ENCODE data around the gene CCDC78. TPM values are rescaled to one million over a fixed set of nuclear protein-coding genes. Genes with fewer than 3 reads are reported as not detected.

The CCDC78 gene
- polyA plus RNA-seq, 1 donor from 2014 or later: 10.7 TPM

DNA sequence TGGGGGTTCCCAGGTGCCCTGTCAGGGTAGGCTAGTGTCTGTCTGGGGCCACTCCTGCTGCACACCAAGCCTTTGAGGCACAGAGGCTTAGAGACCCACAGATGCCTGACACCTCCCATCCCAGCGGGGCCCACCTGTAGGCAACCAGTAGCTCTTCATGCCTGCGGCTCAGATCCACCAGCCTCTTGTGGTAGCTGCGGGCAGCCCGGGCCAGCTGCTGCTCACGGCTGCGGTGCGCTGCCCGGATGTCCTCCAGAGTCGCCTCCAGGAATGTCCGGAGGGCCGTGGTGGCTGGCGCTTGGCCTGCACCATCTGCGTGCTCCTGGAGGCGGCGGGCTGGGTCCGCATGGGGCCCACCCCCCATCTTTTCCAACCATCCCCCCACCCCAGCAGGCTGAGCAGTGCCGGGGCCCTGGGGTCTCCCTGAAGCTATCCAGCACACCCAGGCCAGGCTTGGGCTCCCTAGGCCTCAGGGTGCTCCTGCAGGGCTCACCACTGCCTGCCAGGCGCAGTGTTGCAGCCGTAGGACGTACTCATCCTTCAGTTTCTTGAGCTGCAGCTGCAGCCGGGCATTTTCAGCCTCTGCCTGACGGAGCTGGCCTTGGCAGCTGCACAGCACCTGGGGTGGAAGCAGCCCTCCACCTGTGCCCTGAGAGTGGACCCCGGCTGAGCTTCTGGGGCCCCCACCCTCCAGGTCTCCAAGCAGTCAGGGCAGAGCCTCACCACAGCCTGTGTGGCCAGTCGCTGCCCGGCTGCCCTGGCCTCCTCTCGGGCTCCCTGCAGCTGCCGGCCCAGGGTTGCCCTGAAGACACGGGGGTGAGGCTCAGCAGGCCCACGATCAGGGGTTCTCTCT, 1.8 kb downstream of the CCDC78 start:
- H3K9me2 ChIP-seq (ENCODE audit: insufficient read depth, low read length): no peaks in the 10 kb centered on the region
- no peaks in the 10 kb centered on the region for H3K9me3 ChIP-seq (ENCODE audit: low read length)
- no peak for TF ChIP-seq SMC3 (conservative IDR thresholded peaks at IDR 0.05; ENCODE audit: poor library complexity)
- TF ChIP-seq EZH2 (IDR thresholded peaks at IDR 0.05; ENCODE audit: borderline replicate concordance, insufficient read depth, low read length, poor library complexity, severe bottlenecking): no peak
- TF ChIP-seq, protein P1, sequence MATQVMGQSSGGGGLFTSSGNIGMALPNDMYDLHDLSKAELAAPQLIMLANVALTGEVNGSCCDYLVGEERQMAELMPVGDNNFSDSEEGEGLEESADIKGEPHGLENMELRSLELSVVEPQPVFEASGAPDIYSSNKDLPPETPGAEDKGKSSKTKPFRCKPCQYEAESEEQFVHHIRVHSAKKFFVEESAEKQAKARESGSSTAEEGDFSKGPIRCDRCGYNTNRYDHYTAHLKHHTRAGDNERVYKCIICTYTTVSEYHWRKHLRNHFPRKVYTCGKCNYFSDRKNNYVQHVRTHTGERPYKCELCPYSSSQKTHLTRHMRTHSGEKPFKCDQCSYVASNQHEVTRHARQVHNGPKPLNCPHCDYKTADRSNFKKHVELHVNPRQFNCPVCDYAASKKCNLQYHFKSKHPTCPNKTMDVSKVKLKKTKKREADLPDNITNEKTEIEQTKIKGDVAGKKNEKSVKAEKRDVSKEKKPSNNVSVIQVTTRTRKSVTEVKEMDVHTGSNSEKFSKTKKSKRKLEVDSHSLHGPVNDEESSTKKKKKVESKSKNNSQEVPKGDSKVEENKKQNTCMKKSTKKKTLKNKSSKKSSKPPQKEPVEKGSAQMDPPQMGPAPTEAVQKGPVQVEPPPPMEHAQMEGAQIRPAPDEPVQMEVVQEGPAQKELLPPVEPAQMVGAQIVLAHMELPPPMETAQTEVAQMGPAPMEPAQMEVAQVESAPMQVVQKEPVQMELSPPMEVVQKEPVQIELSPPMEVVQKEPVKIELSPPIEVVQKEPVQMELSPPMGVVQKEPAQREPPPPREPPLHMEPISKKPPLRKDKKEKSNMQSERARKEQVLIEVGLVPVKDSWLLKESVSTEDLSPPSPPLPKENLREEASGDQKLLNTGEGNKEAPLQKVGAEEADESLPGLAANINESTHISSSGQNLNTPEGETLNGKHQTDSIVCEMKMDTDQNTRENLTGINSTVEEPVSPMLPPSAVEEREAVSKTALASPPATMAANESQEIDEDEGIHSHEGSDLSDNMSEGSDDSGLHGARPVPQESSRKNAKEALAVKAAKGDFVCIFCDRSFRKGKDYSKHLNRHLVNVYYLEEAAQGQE (IDR thresholded peaks at IDR 0.05; ENCODE audit: borderline replicate concordance): no peak
- TF ChIP-seq, protein P2, sequence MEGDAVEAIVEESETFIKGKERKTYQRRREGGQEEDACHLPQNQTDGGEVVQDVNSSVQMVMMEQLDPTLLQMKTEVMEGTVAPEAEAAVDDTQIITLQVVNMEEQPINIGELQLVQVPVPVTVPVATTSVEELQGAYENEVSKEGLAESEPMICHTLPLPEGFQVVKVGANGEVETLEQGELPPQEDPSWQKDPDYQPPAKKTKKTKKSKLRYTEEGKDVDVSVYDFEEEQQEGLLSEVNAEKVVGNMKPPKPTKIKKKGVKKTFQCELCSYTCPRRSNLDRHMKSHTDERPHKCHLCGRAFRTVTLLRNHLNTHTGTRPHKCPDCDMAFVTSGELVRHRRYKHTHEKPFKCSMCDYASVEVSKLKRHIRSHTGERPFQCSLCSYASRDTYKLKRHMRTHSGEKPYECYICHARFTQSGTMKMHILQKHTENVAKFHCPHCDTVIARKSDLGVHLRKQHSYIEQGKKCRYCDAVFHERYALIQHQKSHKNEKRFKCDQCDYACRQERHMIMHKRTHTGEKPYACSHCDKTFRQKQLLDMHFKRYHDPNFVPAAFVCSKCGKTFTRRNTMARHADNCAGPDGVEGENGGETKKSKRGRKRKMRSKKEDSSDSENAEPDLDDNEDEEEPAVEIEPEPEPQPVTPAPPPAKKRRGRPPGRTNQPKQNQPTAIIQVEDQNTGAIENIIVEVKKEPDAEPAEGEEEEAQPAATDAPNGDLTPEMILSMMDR (IDR thresholded peaks at IDR 0.05; ENCODE audit: poor library complexity, severe bottlenecking): no peak
- TF ChIP-seq EP300 (conservative IDR thresholded peaks at IDR 0.05; ENCODE audit: poor library complexity, severe bottlenecking): no peak
- TF ChIP-seq TAF1 (IDR thresholded peaks at IDR 0.05; ENCODE audit: low read depth): no peak
- TF ChIP-seq POLR2AphosphoS5 (IDR thresholded peaks at IDR 0.05): no peak
- no peak for TF ChIP-seq MXI1 (conservative IDR thresholded peaks at IDR 0.05; ENCODE audit: poor library complexity, severe bottlenecking)
- TF ChIP-seq RAD21 (conservative IDR thresholded peaks at IDR 0.05): no peak
- no peak overlapping the region for H2AFZ ChIP-seq (ENCODE audit: low read depth, low read length)
- no peaks in the 10 kb centered on the region for H3K36me3 ChIP-seq (ENCODE audit: insufficient read depth, low read length)
- H4K20me1 ChIP-seq (ENCODE audit: insufficient read depth): no peaks in the 10 kb centered on the region
- no peak overlapping the region for H3K4me3 ChIP-seq (ENCODE audit: low read length)
- H3F3A ChIP-seq (ENCODE audit: insufficient read depth, low read length, poor library complexity, severe bottlenecking): no peaks in the 10 kb centered on the region
- no peak overlapping the region for H3K27ac ChIP-seq (ENCODE audit: low read length)
- peaks cover 7% of the 10 kb centered on the region for H3K27me3 ChIP-seq (ENCODE audit: insufficient read depth, low read depth, low read length)
- no peak overlapping the region for H3K9ac ChIP-seq (ENCODE audit: low read length)
- no peak overlapping the region for H3K4me2 ChIP-seq (ENCODE audit: low read length)
- no peaks in the 10 kb centered on the region for H3K79me2 ChIP-seq (replicated peaks; ENCODE audit: insufficient read depth, low read length)

DNA sequence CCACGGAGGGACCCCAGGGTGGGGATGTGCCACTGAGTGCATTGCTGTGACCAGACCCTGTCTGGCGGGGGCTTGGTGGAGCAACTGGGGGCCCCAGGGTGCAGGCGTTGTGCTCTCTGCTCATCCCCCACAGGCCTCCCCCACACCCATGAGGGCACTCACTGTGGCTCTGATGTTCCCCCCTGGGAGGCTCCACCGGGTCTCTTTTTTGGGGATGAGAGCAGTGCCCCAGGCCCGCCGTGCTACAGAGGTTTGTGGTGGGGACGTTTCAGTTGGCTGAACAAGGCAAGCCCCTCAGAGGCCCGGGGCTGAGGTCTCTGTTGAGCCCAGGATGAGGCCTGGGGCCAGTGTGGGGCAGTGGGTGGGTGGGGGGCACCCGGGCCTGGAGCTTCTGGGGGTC, 2.5 kb downstream of the CCDC78 start:
- no peak overlapping the region for H3K27ac ChIP-seq (ENCODE audit: low read length)
- H3K9ac ChIP-seq (ENCODE audit: low read length): no peak overlapping the region
- H3K79me2 ChIP-seq (replicated peaks; ENCODE audit: insufficient read depth, low read length): no peaks in the 10 kb centered on the region
- H3K4me3 ChIP-seq (ENCODE audit: low read length): no peak overlapping the region
- H3K27me3 ChIP-seq (ENCODE audit: insufficient read depth, low read depth, low read length): peaks cover 7% of the 10 kb centered on the region
- H3K9me3 ChIP-seq (ENCODE audit: low read length): no peaks in the 10 kb centered on the region
- no peaks in the 10 kb centered on the region for H4K20me1 ChIP-seq (ENCODE audit: insufficient read depth)
- TF ChIP-seq, protein P1 (IDR thresholded peaks at IDR 0.05; ENCODE audit: borderline replicate concordance): no peak
- TF ChIP-seq MXI1 (conservative IDR thresholded peaks at IDR 0.05; ENCODE audit: poor library complexity, severe bottlenecking): no peak
- no peak for TF ChIP-seq SMC3 (conservative IDR thresholded peaks at IDR 0.05; ENCODE audit: poor library complexity)
- TF ChIP-seq TAF1 (IDR thresholded peaks at IDR 0.05; ENCODE audit: low read depth): no peak
- no peak for TF ChIP-seq EZH2 (IDR thresholded peaks at IDR 0.05; ENCODE audit: borderline replicate concordance, insufficient read depth, low read length, poor library complexity, severe bottlenecking)
- TF ChIP-seq, protein P2 (IDR thresholded peaks at IDR 0.05; ENCODE audit: poor library complexity, severe bottlenecking): no peak
- no peak for TF ChIP-seq POLR2AphosphoS5 (IDR thresholded peaks at IDR 0.05)
- H3K4me2 ChIP-seq (ENCODE audit: low read length): no peak overlapping the region
- H3K36me3 ChIP-seq (ENCODE audit: insufficient read depth, low read length): no peaks in the 10 kb centered on the region
- H2AFZ ChIP-seq (ENCODE audit: low read depth, low read length): no peak overlapping the region
- H3F3A ChIP-seq (ENCODE audit: insufficient read depth, low read length, poor library complexity, severe bottlenecking): no peaks in the 10 kb centered on the region
- no peaks in the 10 kb centered on the region for H3K9me2 ChIP-seq (ENCODE audit: insufficient read depth, low read length)

Data from neural cell (in vitro differentiated cells).